OCI-LY7 (cell line): Measurements from ENCODE around the gene EIPR1. TPM values are rescaled to one million over a fixed set of nuclear protein-coding genes. Genes with fewer than 3 reads are reported as not detected.

ENCODE experiments used
- BruUV-seq: library from RNA; stranded (reverse); fragments of 400-500 nt; replicated peaks from 2 replicates; lab custom pipeline; 2021; lab: Mats Ljungman, UMichigan
- CTCF ChIA-PET: fragments of 300-600 bp; sonication (Branson Sonifier 250); formaldehyde crosslinking; loops from one replicate; lab custom pipeline; 2022; ENCODE audit warnings: antibody characterized with exemption; ENCODE audit not compliant: unreplicated experiment; lab: Charles Lee
- POLR2A ChIA-PET: fragments of 300-600 bp; sonication (Branson Sonifier 250); formaldehyde crosslinking; loops from one replicate; lab custom pipeline; 2022; ENCODE audit warnings: antibody characterized with exemption; lab: Charles Lee
- DNase-seq: peaks from one replicate; pipeline ENCODE4 v3.0.0-alpha.2; 2015; ENCODE audit warnings: low spot score
- H2AFZ ChIP-seq: fragments of 200-600 bp; sonication (generic), shearing (Covaris generic); 2 replicates; pipeline ENCODE4 v1.6.1; 2014; ENCODE audit warnings: mild to moderate bottlenecking, antibody characterized with exemption, low read length, moderate library complexity
- H3K27ac ChIP-seq: fragments of 200-600 bp; sonication (generic); 2 replicates; pipeline ENCODE4 v1.5.1; 2014; ENCODE audit warnings: mixed run types, low read depth, mild to moderate bottlenecking, moderate library complexity, low read length, inconsistent platforms; ENCODE audit not compliant: poor library complexity, severe bottlenecking
- H3K36me3 ChIP-seq: fragments of 200-600 bp; sonication (generic); 2 replicates; pipeline ENCODE4 v1.6.1; 2014; ENCODE audit warnings: mild to moderate bottlenecking, antibody characterized with exemption, low read length, moderate library complexity, mixed read lengths; ENCODE audit not compliant: insufficient read depth
- H3K4me1 ChIP-seq: fragments of 200-600 bp; sonication (generic); 2 replicates; pipeline ENCODE4 v1.5.1; 2014; ENCODE audit warnings: mild to moderate bottlenecking, low read length; ENCODE audit not compliant: insufficient read depth, poor library complexity, severe bottlenecking
- H3K4me2 ChIP-seq: fragments of 200-600 bp; sonication (generic); 2 replicates; pipeline ENCODE4 v1.6.1; 2014; ENCODE audit warnings: mild to moderate bottlenecking, low read length
- H3K4me3 ChIP-seq: fragments of 200-600 bp; sonication (generic); 2 replicates; pipeline ENCODE4 v1.5.1; 2014; ENCODE audit warnings: mild to moderate bottlenecking, low read depth, low read length; ENCODE audit not compliant: poor library complexity, severe bottlenecking
- H3K79me2 ChIP-seq: fragments of 200-600 bp; sonication (generic); 2 replicates; pipeline ENCODE4 v1.6.1; 2016; ENCODE audit warnings: low read depth, mild to moderate bottlenecking, low read length, moderate library complexity, mixed read lengths; ENCODE audit not compliant: insufficient read depth
- H3K9me2 ChIP-seq: fragments of 200-600 bp; sonication (generic); 2 replicates; pipeline ENCODE4 v1.6.1; 2016; ENCODE audit warnings: mild to moderate bottlenecking, low read length, mixed read lengths; ENCODE audit not compliant: insufficient read depth
- H3K9me3 ChIP-seq: fragments of 200-600 bp; sonication (generic); 2 replicates; pipeline ENCODE4 v1.6.1; 2014; ENCODE audit warnings: mild to moderate bottlenecking, mixed run types, low read length, mixed read lengths
- H4K20me1 ChIP-seq: fragments of 200-600 bp; sonication (generic); 2 replicates; pipeline ENCODE4 v1.6.1; 2014; ENCODE audit warnings: mild to moderate bottlenecking, antibody characterized with exemption, low read length, moderate library complexity, mixed read lengths; ENCODE audit not compliant: insufficient read depth
- EZH2phosphoT487 ChIP-seq: fragments of 200-600 bp; sonication (generic); IDR thresholded peaks from 2 replicates; pipeline ENCODE4 v1.6.1; 2018; ENCODE audit warnings: low read depth, borderline replicate concordance, mild to moderate bottlenecking, mixed run types, antibody characterized with exemption, low read length, moderate library complexity, mixed read lengths
- intact Hi-C: fragments of 100-400 bp; cut with micrococcal nuclease; formaldehyde crosslinking; loops from one replicate; pipeline ENCODE4 v1.10.0; 2022; ENCODE audit not compliant: unreplicated experiment
- total RNA-seq, 2 experiments: library from RNA; depleted of rRNA in 1 of 2; stranded (reverse); fragments of >200 nt in 1 of 2; shearing (Covaris generic) in 1 of 2; gene quantifications; 2 replicates each; pipeline ENCODE4 v1.2.3, GENCODE V29; 2014 to 2022
- TF ChIP-seq, protein P1 (sequence below): fragments of 200-600 bp; sonication (generic); conservative IDR thresholded peaks from 2 replicates; pipeline ENCODE4 v1.5.1; 2014; ENCODE audit warnings: mild to moderate bottlenecking, antibody characterized with exemption, low read length, moderate library complexity, mixed read lengths

The EIPR1 gene
- total RNA-seq, 2 experiments from 2014 or later: 60.5 to 61.7 TPM

DNA sequence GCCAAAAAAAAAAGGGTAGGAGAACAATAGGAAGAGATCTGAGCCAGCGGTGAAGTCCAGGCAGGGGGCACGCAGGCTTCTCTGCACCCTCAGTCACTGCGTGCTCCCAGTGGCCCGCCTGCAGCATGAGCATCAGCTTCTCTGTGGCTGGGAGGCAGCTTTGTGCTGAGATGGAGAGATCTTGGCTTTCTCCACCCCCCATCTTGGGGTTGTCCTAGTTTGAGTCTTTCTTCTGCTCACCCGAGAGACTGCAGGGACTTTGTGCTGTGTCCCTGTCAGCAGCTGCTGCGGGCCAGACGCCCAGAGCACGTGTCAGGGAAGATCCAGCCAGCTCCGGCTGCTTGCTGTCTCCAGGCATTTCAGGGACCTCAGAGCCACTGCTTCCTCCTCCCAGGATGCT lies 22.2 kb upstream of the EIPR1 start:
- Histone ChIP-seq H3K79me2 (peaks cover 13% of the 10 kb centered on the region; the same call in 1 of the 2 replicates), H3K36me3 (peaks cover 79% of the 10 kb centered on the region), H2AFZ (no peak overlapping the region), H3K4me3 (no peak overlapping the region), H3K27ac (no peak overlapping the region), H3K9me3 (peaks cover 28% of the 10 kb centered on the region), H3K4me2 (no peak overlapping the region), H3K4me1 (peaks cover 15% of the 10 kb centered on the region), H3K9me2 (no peaks in the 10 kb centered on the region), H4K20me1 (no peaks in the 10 kb centered on the region)
- intact Hi-C loops: no loop called here
- ChIA-PET CTCF (no interaction called here), POLR2A (interaction anchor here (1.7 kb wide), 1 partner anchor 15 kb away, joined by 5 read pairs; no protein-coding TSS in a partner anchor)
- TF ChIP-seq, protein P1, sequence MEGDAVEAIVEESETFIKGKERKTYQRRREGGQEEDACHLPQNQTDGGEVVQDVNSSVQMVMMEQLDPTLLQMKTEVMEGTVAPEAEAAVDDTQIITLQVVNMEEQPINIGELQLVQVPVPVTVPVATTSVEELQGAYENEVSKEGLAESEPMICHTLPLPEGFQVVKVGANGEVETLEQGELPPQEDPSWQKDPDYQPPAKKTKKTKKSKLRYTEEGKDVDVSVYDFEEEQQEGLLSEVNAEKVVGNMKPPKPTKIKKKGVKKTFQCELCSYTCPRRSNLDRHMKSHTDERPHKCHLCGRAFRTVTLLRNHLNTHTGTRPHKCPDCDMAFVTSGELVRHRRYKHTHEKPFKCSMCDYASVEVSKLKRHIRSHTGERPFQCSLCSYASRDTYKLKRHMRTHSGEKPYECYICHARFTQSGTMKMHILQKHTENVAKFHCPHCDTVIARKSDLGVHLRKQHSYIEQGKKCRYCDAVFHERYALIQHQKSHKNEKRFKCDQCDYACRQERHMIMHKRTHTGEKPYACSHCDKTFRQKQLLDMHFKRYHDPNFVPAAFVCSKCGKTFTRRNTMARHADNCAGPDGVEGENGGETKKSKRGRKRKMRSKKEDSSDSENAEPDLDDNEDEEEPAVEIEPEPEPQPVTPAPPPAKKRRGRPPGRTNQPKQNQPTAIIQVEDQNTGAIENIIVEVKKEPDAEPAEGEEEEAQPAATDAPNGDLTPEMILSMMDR: no peak
- no peak for TF ChIP-seq EZH2phosphoT487
- DNase-seq: no peak
- no TSS peak for BruUV-seq

DNA sequence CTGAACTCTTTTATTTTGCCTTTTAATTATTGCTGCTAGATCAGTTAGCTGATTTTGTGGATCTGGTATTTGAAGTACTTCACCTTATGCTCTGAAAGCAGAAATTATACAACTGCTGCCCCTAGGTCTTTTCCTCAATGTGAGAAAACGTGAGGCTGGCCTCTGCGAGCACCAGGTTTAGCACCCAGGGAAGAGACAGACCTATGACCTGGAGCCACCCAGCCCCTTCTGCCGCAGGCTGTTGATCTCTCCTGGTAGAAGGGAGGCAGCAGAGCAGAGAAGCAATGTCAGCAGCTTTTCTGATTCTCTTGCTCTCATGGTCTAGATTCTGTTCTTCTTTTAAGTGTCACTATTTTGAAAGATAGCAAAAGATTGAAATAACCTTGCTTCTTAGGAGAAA lies 21.8 kb upstream of the EIPR1 start:
- ChIA-PET CTCF (no interaction called here), POLR2A (interaction anchor here (1.7 kb wide), 1 partner anchor 15 kb away, joined by 5 read pairs; no protein-coding TSS in a partner anchor)
- no peak for TF ChIP-seq EZH2phosphoT487
- TF ChIP-seq, protein P1: no peak
- Histone ChIP-seq H3K9me2 (no peaks in the 10 kb centered on the region), H3K4me1 (peaks cover 14% of the 10 kb centered on the region), H3K27ac (no peak overlapping the region), H3K4me3 (no peak overlapping the region), H3K36me3 (peaks cover 79% of the 10 kb centered on the region), H2AFZ (no peak overlapping the region), H3K79me2 (peaks cover 13% of the 10 kb centered on the region; the same call in 1 of the 2 replicates), H4K20me1 (no peaks in the 10 kb centered on the region), H3K4me2 (no peak overlapping the region), H3K9me3 (peaks cover 30% of the 10 kb centered on the region)
- intact Hi-C loops: no loop called here
- BruUV-seq: no TSS peak
- DNase-seq: no peak

DNA sequence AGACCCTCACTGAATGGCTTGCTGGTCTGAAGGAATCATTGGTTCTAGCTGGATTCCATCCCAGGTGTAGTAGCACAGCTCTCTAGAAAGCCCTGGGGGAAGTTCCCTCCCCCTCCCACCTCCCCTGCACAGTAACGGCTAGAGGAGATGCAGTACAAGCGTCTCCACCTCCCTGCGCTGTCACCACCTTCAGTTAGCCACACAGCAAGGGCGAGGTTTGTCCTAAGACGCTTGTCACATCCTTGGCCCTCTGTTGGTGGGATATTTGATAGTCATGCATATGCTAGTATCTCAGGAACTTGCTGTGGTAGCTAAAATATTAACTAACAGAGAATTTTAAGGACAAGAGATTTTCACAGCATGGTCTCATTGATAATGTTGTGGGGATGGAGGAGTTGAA lies 21.2 kb upstream of the EIPR1 start:
- intact Hi-C loops: no loop called here
- peaks cover 9% of the 10 kb centered on the region for H3K4me1 ChIP-seq
- peaks cover 79% of the 10 kb centered on the region for H3K36me3 ChIP-seq
- POLR2A ChIA-PET: interaction anchor here (1.7 kb wide), 1 partner anchor 14 kb away, joined by 5 read pairs; no protein-coding TSS in a partner anchor
- peaks cover 30% of the 10 kb centered on the region for H3K9me3 ChIP-seq
- TF ChIP-seq, protein P1: no peak
- no peak for TF ChIP-seq EZH2phosphoT487
- no peak overlapping the region for H3K27ac ChIP-seq
- no peak overlapping the region for H3K4me2 ChIP-seq
- CTCF ChIA-PET: no interaction called here
- no peaks in the 10 kb centered on the region for H3K9me2 ChIP-seq
- BruUV-seq: no TSS peak
- no peak overlapping the region for H2AFZ ChIP-seq
- peaks cover 13% of the 10 kb centered on the region; the same call in 1 of the 2 replicates for H3K79me2 ChIP-seq
- no peak overlapping the region for H3K4me3 ChIP-seq
- DNase-seq: no peak
- H4K20me1 ChIP-seq: no peaks in the 10 kb centered on the region
